Astrocyte of the cerebellum (primary cell): ENCODE results near the gene PRPSAP2.

Experiments used
- DNase-seq: peaks from one replicate; pipeline ENCODE4 v3.0.0-alpha.2; 2011; ENCODE audit warnings: low read depth
- H3K4me3 ChIP-seq: 2 replicates; pipeline ENCODE4 v1.5.1; 2011; ENCODE audit warnings: mild to moderate bottlenecking, low read depth, low read length, moderate library complexity
- CTCF ChIP-seq: IDR thresholded peaks from 2 replicates; pipeline ENCODE4 v1.5.1; 2012; ENCODE audit warnings: low read length, low read depth, moderate library complexity, mild to moderate bottlenecking; ENCODE audit errors: missing control alignments
- in situ Hi-C: cut with HindIII; loops from 2 replicates; pipeline ENCODE4 v1.10.0; 2017; ENCODE audit warnings: low sequenced_read_pairs

PRPSAP2 gene

GRCh38 chr17:18977646-18978045, 119.7 kb downstream of the PRPSAP2 start:
- no peak for DNase-seq
- H3K4me3 ChIP-seq, result no peak overlapping the region
- in situ Hi-C loops, result no loop called here
- TF ChIP-seq CTCF, result no peak

DNA sequence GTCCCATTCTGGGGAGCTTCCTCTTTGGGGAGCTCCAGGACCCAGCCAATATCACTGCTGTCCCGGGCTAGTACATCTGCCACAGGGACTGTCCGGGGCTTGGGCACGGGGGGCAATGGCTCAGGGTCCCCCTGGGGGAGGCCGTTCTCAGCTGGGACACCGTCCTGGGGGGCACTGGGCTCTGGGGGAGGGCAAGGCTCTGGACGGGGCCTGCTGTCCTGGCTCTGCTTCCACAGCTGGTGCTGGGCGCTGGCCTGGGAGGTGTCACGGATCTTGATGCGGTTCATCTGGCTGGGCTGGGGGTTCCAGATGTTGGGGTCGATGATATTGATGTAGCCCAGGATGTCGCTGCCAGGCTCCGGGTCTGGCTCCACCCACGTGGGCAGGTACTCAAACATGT, 120.1 kb downstream of the PRPSAP2 start:
- TF ChIP-seq CTCF, result no peak
- DNase-seq, result no peak
- H3K4me3 ChIP-seq, result no peak overlapping the region
- in situ Hi-C loops, result no loop called here

GRCh38 chr17:18978655-18979054, 120.7 kb downstream of the PRPSAP2 start:
- in situ Hi-C loops, result no loop called here
- no peak for TF ChIP-seq CTCF
- no peak for DNase-seq
- no peak overlapping the region for H3K4me3 ChIP-seq
